CD14-positive monocyte (primary cell): ENCODE measurements around the gene FBLIM1. TPM values are rescaled to one million over a fixed set of nuclear protein-coding genes. Genes with fewer than 3 reads are reported as not detected.

ENCODE experiments used
- DNase-seq, 3 donors: peaks; one replicate each; pipeline ENCODE4 v3.0.0-alpha.2; 2011 to 2022
- H2AFZ ChIP-seq: 2 replicates; pipeline ENCODE4 v1.6.0; 2012; ENCODE audit warnings: mild to moderate bottlenecking, low read depth, low read length, inconsistent platforms; ENCODE audit not compliant: insufficient read depth, poor library complexity, severe bottlenecking
- H3K27ac ChIP-seq, 2 donors: 1 replicate in 1 of 2; 2 replicates in 1 of 2; pipeline ENCODE4 v1.5.1; 2012 to 2013; ENCODE audit warnings: low read length in 2 of 2, control low read depth in 1 of 2, inconsistent platforms in 1 of 2, low read depth in 1 of 2, mild to moderate bottlenecking in 1 of 2
- H3K27me3 ChIP-seq, 2 donors: one replicate each; pipeline versions ENCODE4 v1.6.0 to v1.6.1; 2011 to 2013; ENCODE audit warnings: low read length in 2 of 2; ENCODE audit not compliant: control insufficient read depth in 2 of 2, insufficient read depth in 2 of 2
- H3K36me3 ChIP-seq, 2 donors: replicated peaks in 1 of 2; 1 replicate in 1 of 2; 2 replicates in 1 of 2; pipeline versions ENCODE4 v1.5.1 to v1.6.1; 2012 to 2013; ENCODE audit warnings: low read length in 2 of 2, control low read depth in 1 of 2, inconsistent platforms in 1 of 2, mild to moderate bottlenecking in 1 of 2; ENCODE audit not compliant: insufficient read depth in 2 of 2, control insufficient read depth in 1 of 2
- H3K4me1 ChIP-seq, 2 donors: 1 replicate in 1 of 2; 2 replicates in 1 of 2; pipeline versions ENCODE4 v1.5.1 to v1.6.1; 2012 to 2013; ENCODE audit warnings: low read length in 2 of 2, control low read depth in 1 of 2, inconsistent platforms in 1 of 2, mild to moderate bottlenecking in 1 of 2, moderate library complexity in 1 of 2; ENCODE audit not compliant: insufficient read depth in 2 of 2, control insufficient read depth in 1 of 2
- H3K4me2 ChIP-seq: replicated peaks from 2 replicates; pipeline ENCODE3; 2012; ENCODE audit warnings: low read length, moderate library complexity, mild to moderate bottlenecking; ENCODE audit not compliant: poor library complexity, severe bottlenecking; ENCODE audit errors: extremely low read depth
- H3K4me3 ChIP-seq, 3 experiments: fragments of 200-600 bp in 1 of 3; sonication (generic) in 1 of 3; replicated peaks in 1 of 3; 1 replicate in 2 of 3; 2 replicates in 1 of 3; pipeline ENCODE4 v1.5.1; 2011 to 2013; ENCODE audit warnings: low read length in 3 of 3, mild to moderate bottlenecking in 3 of 3, control low read depth in 2 of 3, low read depth in 2 of 3, inconsistent platforms in 1 of 3, moderate library complexity in 1 of 3
- H3K79me2 ChIP-seq: 2 replicates; pipeline ENCODE4 v1.6.0; 2012; ENCODE audit warnings: mild to moderate bottlenecking, control low read depth, inconsistent platforms, low read length, moderate library complexity; ENCODE audit not compliant: insufficient read depth
- H3K9ac ChIP-seq: 2 replicates; pipeline ENCODE4 v1.6.0; 2017; ENCODE audit warnings: low read length, mild to moderate bottlenecking; ENCODE audit not compliant: insufficient read depth, poor library complexity, severe bottlenecking
- H3K9me3 ChIP-seq, 2 donors: replicated peaks in 1 of 2; 1 replicate in 1 of 2; 2 replicates in 1 of 2; pipeline versions ENCODE4 v1.5.1 to v1.6.1; 2012 to 2013; ENCODE audit warnings: low read length in 2 of 2, control low read depth in 1 of 2; ENCODE audit not compliant: control insufficient read depth in 1 of 2, insufficient read depth in 1 of 2
- H4K20me1 ChIP-seq: 2 replicates; pipeline ENCODE4 v1.6.0; 2012; ENCODE audit warnings: mild to moderate bottlenecking, low read length, control low read depth, moderate library complexity; ENCODE audit not compliant: insufficient read depth
- H3K27ac Mint-ChIP-seq, 7 donors: one replicate each; pipeline ENCODE4 v1.8.0; 2020; ENCODE audit warnings: mild to moderate bottlenecking in 7 of 7, mixed read lengths in 7 of 7, moderate library complexity in 6 of 7, inconsistent platforms in 2 of 7
- H3K27me3 Mint-ChIP-seq, 3 donors: one replicate each; pipeline ENCODE4 v1.8.0; 2021 to 2022; ENCODE audit warnings: low read depth in 3 of 3, mild to moderate bottlenecking in 3 of 3, mixed read lengths in 3 of 3, moderate library complexity in 3 of 3, inconsistent platforms in 1 of 3
- H3K36me3 Mint-ChIP-seq, 2 donors: one replicate each; pipeline ENCODE4 v1.8.0; 2020; ENCODE audit warnings: mixed read lengths in 2 of 2, inconsistent platforms in 1 of 2, mild to moderate bottlenecking in 1 of 2
- H3K4me1 Mint-ChIP-seq: one replicate; pipeline ENCODE4 v1.8.0; 2020; ENCODE audit warnings: mild to moderate bottlenecking, mixed read lengths
- H3K4me3 Mint-ChIP-seq, 2 donors: one replicate each; pipeline ENCODE4 v1.8.0; 2020; ENCODE audit warnings: mild to moderate bottlenecking in 2 of 2, mixed read lengths in 2 of 2, moderate library complexity in 1 of 2
- H3K9me3 Mint-ChIP-seq, 7 donors: one replicate each; pipeline ENCODE4 v1.8.0; 2020 to 2022; ENCODE audit warnings: mixed read lengths in 7 of 7, mild to moderate bottlenecking in 6 of 7, moderate library complexity in 6 of 7, inconsistent platforms in 2 of 7
- CTCF ChIP-seq: fragments of 200-600 bp; IDR thresholded peaks from one replicate; pipeline ENCODE4 v1.8.0; 2022; ENCODE audit warnings: antibody characterized with exemption, mild to moderate bottlenecking
- WGBS: methylation state at CpG from one replicate; pipeline ENCODE4 v1.1.5; 2013; ENCODE audit warnings: missing lambda C conversion rate; ENCODE audit not compliant: insufficient coverage; 5-methylcytosine and 5-hydroxymethylcytosine counted together
- intact Hi-C, 2 donors: fragments of 100-400 bp; cut with micrococcal nuclease; formaldehyde crosslinking; loops; one replicate each; pipeline versions ENCODE4 v1.15.0 to v1.15.1; 2023
- polyA plus RNA-seq, 3 donors: library from polyadenylated mRNA; depleted of rRNA in 1 of 3; unstranded in 2 of 3; stranded (reverse) in 1 of 3; fragments of 300-500 nt in 2 of 3; fragments of >200 nt in 1 of 3; fragmentation: Illumina TruSeq in 2 of 3; gene quantifications; 1 replicate in 2 of 3; 2 replicates in 1 of 3; pipeline ENCODE4 v1.2.3, GENCODE V29; 2012 to 2021

FBLIM1 gene
- polyA plus RNA-seq, 3 donors, result not detected

GRCh38 chr1:15751717-15752116 lies 6.9 kb upstream of the FBLIM1 start:
- Mint-ChIP-seq H3K4me1 (peaks cover 8% of the 10 kb centered on the region), H3K4me3 (no peak overlapping the region), H3K9me3 (peaks cover 0 to 5% (median 2%) of the 10 kb centered on the region in 7 donors), H3K36me3 (no peaks in the 10 kb centered on the region), H3K27me3 (peaks cover 23 to 24% (median 24%) of the 10 kb centered on the region in 3 donors), H3K27ac (no peak overlapping the region)
- H3K79me2 ChIP-seq, result no peaks in the 10 kb centered on the region
- H2AFZ ChIP-seq, result no peak overlapping the region
- no peaks in the 10 kb centered on the region for H3K9me3 ChIP-seq
- H3K4me2 ChIP-seq, result no peak overlapping the region
- no peak for TF ChIP-seq CTCF
- 96% methylated on average over 10 of the region's 10 CpGs for WGBS
- no peaks in the 10 kb centered on the region for H3K4me1 ChIP-seq
- no peak overlapping the region for H3K4me3 ChIP-seq
- peaks cover 2 to 14% of the 10 kb centered on the region in 2 donors for H3K27me3 ChIP-seq
- H3K9ac ChIP-seq, result no peak overlapping the region
- DNase-seq, result no peak
- H3K36me3 ChIP-seq, result no peaks in the 10 kb centered on the region
- no peaks in the 10 kb centered on the region for H4K20me1 ChIP-seq
- intact Hi-C loops, result no loop called here
- no peak overlapping the region for H3K27ac ChIP-seq

- H3K9me3 ChIP-seq, result peaks cover 0 to 6% of the 10 kb centered on the region in 2 donors
- peaks cover 36 to 42% (median 39%) of the 10 kb centered on the region in 3 donors for H3K27me3 Mint-ChIP-seq
Measured at GRCh38 chr1:15753776-15754175, 4.8 kb upstream of the FBLIM1 start.

More at GRCh38 chr1:15753776-15754175, 4.8 kb upstream of the FBLIM1 start:
- no peak overlapping the region for H3K27ac ChIP-seq
- Mint-ChIP-seq H3K27ac (no peak overlapping the region), H3K9me3 (peaks cover 0 to 7% (median 3%) of the 10 kb centered on the region in 7 donors), H3K4me1 (peaks cover 15% of the 10 kb centered on the region), H3K4me3 (no peak overlapping the region), H3K36me3 (peaks cover 0 to 4% of the 10 kb centered on the region in 2 donors)
- no peak overlapping the region for H3K4me2 ChIP-seq
- H4K20me1 ChIP-seq, result no peaks in the 10 kb centered on the region
- intact Hi-C loops, result no loop called here
- no peaks in the 10 kb centered on the region for H3K36me3 ChIP-seq
- WGBS, result 100% methylated on average over 1 of the region's 10 CpGs
- H3K27me3 ChIP-seq, result peaks cover 15 to 30% of the 10 kb centered on the region in 2 donors
- H3K79me2 ChIP-seq, result no peaks in the 10 kb centered on the region
- no peak overlapping the region for H3K4me3 ChIP-seq
- H2AFZ ChIP-seq, result no peak overlapping the region
- no peak for DNase-seq
- no peak overlapping the region for H3K9ac ChIP-seq
- no peak for TF ChIP-seq CTCF
- no peaks in the 10 kb centered on the region for H3K4me1 ChIP-seq
